ENCODE data around the gene TTC21B.
"Not testable (repeated sequence)": the region's sequence is repeated elsewhere in the genome, so short reads cannot be mapped to it uniquely, and the experiment has no call there.

The TTC21B gene

DNA sequence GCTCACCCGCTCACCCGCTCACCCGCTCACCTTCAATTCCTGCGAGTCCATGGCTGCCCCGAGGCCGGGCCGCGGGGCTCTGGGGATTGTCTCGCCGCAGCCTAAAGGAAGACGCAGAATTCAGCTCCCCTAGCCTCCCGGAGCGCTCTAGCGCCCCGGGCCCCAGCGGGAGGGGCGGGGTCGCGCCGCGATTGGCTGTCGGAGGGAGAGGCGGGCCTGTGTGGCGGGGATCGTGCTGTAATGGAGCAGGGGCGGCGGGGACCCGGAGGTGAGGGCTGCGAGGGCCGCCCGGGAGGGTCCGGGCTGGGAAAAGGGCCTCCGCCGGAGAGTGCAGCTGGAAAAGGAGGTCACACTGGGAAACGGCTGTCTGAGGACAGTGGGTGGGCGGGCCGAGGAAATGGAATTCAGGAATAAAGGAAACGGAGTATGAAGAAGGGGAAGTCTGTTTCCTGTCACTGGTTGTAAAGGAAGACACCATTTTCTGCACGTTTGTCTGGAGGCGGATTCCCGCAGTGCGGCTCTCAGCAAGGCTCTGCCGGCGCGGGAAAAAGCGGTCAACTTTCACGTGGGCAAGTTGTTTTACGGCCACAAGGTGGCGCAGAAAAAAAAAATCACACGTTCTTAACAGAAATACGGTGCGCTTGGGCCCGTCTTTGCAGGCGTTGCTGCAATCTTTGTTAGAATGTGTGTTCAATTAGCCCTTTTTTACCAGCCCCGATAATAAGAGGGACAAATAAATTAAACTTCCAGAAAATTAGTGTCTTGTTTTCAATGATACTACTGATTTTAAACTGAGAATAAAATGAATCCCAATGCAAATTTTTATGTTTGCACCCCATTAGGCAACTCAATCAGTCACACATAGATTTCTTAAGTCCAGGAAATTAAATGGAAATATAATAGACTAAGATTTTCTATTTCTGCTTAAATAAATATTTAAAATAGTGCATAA is at the start of gene TTC21B:
Gene TTC21B (minus strand): TSS at position 122 of the 952 bp plus-strand sequence. CDS start 71 bp downstream, at position 51.
- peak; percentile 93 for DNase-seq

DNA sequence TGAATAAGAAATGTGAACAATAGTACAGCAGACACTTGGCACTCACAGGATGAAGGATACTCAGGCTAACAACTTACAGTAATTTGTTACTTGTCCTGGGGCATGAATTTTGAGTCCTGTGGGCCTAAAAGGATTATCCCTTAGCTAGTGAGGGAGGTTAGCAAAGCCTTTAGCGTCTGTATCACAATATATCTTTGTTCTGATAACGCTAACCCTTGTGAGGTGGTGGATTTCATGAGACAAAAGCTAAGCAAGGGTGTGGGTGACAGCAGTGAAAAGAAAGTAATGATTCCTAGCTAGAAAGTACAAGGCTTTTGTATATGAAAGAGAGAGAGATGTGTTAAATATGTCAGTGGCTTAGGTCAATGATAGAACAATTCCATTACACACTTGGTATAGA is 46.8 kb upstream of the TTC21B start:
- no peak for DNase-seq

GRCh38 chr2:165990846-165991245 is 37.3 kb upstream of the TTC21B start:
- no peak for DNase-seq

DNA sequence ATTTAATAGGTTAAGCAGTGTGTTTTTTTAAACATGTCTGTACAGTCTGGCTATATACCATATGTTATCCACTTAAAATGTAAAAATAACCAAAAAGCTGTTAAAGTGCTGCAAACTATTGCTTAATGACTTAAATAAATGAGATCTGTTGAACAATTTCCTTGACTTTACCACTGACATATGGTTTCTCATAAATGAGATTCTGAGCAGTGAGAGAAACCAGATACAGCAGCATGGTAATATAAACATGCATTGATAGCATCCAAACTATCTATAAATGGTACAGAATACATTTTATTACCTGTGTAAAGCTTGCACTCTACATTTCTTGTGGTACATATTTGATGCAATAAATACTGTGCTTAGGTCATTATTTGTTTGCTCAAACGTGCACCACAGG is 36.3 kb upstream of the TTC21B start:
- no peak for DNase-seq

GRCh38 chr2:165985120-165985519 is 31.5 kb upstream of the TTC21B start:
- DNase-seq: no peak

GRCh38 chr2:165972161-165972560 is 18.6 kb upstream of the TTC21B start:
- DNase-seq: not testable (repeated sequence)

DNA sequence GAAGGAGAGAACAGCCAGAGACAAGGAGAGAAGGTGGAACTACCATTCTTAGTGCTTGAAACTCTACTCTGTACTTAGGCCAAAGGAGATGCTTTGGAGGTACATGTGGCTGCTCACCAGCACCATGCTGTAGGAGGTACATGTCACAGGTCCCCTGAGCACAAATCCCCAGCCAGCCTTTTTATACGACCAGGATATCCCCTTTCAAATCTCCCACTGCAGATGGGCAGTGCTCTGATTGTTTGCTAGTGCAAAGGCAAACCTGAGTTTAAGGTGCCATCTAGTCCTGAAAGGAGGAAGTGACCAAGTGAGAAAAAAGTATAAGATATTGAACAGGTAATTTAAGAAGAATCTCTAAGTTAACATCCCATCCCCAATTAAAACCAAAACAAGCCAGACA is 17.1 kb upstream of the TTC21B start:
- no peak for DNase-seq

- DNase-seq: no peak
Observed at GRCh38 chr2:165969227-165969626, 15.7 kb upstream of the TTC21B start.

GRCh38 chr2:165967746-165968145 is 14.2 kb upstream of the TTC21B start:
- DNase-seq: no peak

DNA sequence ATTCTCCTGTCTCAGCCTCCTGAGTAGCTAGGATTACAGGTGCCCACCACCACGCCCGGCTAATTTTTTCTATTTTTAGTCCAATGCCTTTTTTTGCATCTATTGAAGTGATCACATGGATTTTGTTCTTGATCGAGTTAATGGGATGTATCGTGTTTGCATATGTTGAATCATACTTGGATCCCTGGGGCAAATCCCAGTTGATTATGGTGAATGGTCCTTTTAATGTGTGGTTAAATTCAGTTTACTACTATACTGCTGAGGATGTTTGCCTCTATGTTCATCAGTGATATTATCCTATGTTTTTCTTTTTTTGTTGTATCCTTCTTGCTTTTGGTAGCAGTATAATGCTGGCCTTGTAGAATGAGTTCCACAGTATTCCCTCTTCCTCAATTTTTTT is 8.2 kb upstream of the TTC21B start:
- DNase-seq: no peak

GRCh38 chr2:165959371-165959770 is 5.8 kb upstream of the TTC21B start:
- DNase-seq: no peak

- no peak for DNase-seq
Observed at GRCh38 chr2:165958313-165958960, 4.9 kb upstream of the TTC21B start.

DNA sequence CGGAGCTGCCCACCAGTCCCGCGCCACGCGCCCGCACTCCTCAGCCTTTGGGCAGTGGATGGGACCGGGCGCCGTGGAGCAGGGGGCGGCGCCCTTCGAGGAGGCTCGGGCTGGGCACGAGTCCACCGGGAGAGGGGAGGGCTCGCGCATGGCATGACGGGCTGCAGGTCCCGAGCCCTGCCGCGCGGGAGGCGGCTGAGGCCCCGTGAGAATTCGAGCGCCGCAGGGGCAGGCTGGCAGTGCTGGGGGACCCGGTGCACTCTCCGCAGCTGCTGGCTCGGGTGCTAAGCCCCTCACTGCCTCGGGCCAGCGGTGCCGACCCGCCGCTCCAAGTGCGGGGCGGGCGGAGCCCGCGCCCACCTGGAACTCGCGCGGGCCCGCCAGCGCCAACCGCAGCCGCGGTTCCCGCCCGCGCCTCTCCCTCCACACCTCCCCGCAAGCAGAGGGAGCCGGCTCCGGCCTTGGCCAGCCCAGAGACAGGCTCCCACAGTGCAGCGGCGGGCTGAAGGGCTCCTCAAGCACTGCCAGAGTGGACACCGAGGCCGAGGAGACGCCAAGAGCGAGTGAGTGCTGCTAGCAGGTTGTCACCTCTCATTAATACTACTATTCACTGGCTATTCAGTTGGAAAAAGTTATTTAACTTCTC is 3.6 kb upstream of the TTC21B start:
- no peak for DNase-seq

GRCh38 chr2:165953306-165953654 is 296 bp downstream of the TTC21B start:
- no peak for DNase-seq

DNA sequence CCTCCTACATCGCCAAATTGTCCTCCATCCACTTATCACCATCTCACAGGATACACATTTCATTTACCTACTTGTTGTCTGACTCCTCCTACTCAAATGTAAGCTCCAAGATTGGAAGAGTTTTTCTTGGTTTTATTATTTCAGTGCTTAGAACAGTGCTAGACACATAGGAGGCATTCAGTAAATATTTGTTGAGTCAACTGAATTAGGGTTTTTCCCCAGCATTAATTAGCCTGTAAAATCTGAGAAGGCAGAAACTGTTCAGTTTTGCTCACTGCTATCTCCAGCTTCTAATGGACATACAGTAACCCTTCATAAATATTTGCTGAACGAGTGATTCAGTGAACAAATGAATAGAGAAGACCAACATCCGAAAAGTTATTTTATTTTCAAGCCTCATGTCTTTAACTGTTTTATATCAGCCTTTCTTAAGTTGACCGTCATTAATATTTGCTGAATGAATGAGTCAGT is 800 bp downstream of the TTC21B start:
- no peak for DNase-seq

- DNase-seq: no peak
Observed at GRCh38 chr2:165952085-165952484, 1.5 kb downstream of the TTC21B start.

DNA sequence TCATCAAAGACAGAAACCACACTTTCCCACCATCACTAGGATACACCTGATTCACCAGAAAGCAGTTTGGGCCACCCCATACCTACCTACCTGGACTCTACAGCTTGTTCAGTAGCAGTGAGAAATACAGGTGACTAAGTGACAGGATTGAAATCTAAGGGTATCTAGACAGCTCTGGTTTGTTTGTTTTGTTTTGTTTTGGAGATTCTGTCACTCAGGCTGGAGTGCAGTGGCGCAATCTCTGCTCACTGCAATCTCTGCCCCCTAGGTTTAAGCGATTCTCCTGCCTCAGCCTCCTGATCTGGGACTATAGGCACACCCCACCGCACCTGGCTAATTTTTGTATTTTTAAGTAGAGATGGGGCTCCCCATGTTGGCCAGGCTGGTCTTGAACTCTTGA is 3.1 kb downstream of the TTC21B start:
- no peak for DNase-seq

DNA sequence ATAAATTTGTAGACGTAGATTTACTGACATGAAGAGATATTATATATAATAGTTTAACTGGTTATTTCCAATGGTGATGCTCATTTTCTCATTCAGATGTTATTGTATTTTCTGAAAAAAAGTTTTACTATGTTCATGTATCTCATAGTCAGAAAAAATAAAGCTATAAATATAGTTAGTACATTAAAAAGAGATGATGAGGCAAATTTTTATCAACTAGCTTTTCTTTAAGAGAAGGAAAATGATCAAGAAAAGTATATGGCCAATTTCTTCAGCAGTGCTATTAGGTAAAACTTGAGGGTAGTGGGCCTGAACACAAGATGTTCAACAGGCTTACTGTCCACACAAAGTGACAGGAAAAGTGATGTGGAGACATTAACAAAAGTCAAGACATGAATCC is 11.7 kb downstream of the TTC21B start:
- DNase-seq: no peak

- no peak for DNase-seq
Observed at GRCh38 chr2:165938237-165938636, 15.3 kb downstream of the TTC21B start.

DNA sequence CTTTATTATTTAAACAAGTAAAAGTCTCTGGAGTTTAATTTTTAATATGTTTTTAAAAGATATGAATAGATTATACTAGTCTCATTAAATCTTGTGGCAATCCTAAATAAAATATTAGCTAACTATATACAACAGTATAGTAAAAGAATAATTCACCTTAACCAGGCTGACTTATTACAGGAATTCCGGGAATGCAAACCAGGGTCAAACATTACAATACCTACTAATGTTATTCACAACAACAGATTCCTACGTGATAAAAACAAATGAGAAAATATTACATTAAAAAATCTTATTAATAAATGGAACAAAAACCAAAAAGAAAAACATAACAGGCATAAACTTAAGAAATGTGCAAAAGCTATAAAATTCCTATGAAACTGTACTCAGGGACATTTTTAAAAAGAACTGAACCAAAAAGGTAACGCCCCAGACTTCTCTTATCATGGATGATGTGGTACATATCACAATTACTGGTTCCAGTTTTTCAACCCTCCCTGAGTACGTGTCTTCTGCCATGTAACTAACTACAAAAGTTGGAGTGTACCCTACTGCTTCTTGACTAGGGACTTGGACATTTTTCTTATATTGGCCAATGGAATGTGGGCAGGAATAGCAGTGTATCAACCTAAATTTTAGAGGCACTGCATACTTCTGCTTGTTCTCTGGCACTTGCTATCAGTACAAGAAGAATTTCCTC is 20.2 kb downstream of the TTC21B start:
- no peak for DNase-seq

DNA sequence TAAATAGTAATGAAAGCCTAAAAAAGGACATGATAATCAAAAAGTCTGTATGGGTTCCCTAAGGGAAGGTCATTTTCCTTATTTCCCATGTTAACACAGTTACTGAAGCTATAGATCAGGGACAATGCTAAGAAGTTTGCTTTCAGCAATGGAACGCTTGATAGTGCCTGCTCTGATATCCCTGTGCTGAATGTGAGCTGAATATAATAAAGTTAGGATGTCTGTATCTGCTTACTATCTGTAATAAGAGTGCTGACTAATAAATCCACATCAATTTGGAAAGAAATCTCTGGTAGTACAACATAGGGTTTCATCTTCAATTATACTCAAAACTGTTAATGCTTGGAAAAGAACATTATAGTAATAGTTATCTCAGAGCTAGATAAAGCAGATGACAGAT is 25.8 kb downstream of the TTC21B start:
- DNase-seq: no peak

GRCh38 chr2:165927353-165927752 is 26.2 kb downstream of the TTC21B start:
- DNase-seq: no peak

DNA sequence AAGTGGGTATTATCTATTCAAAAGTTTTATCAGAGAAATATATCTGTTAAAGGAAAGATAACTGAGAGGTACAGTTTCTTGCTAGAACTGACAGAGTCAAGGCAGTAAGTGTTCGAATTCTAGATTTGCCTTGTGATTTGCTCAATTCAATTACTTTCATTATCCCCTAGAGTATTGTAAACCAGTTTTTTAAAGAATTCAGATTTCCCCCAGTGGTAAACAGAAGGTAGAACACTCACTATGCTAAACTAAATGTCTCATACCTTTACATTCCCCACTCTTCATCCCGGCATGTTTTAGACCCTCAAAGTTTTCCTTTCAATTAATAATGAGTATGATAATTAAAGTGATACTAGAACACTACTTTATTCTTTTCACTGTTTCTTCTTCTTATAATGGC is 28.6 kb downstream of the TTC21B start:
- no peak for DNase-seq

Data from stimulated activated naive CD4-positive, alpha-beta T cell treated with Interleukin-2 at 50 U/mL for 16 hours (primary cell).